ENCODE results near the gene OR2J2.
"Not testable (repeated sequence)": the region's sequence is repeated elsewhere in the genome, so short reads cannot be mapped to it uniquely, and the experiment has no call there.

The OR2J2 gene

GRCh38 chr6:29201966-29202365, 31.3 kb downstream of the OR2J2 start:
- TF ChIP-seq CTCF (IDR thresholded peaks at IDR 0.05; ENCODE audit: borderline replicate concordance, extremely low read depth, low read length, poor library complexity, severe bottlenecking) (no peak), EZH2 (IDR thresholded peaks at IDR 0.05; ENCODE audit: borderline replicate concordance, low read depth, low read length, severe bottlenecking) (no peak)
- Histone ChIP-seq H4K20me1 (ENCODE audit: insufficient read depth, low read length) (no peaks in the 10 kb centered on the region), H3K4me2 (ENCODE audit: insufficient read depth, low read length) (no peak overlapping the region), H3K4me1 (ENCODE audit: insufficient read depth, low read length) (no peaks in the 10 kb centered on the region), H3K36me3 (ENCODE audit: insufficient read depth, low read length) (no peaks in the 10 kb centered on the region), H3K79me2 (ENCODE audit: insufficient read depth, low read length) (no peaks in the 10 kb centered on the region), H2AFZ (ENCODE audit: low read depth, low read length) (no peak overlapping the region), H3K4me3 (ENCODE audit: low read depth in 1 of 2, low read length in 2 of 2) (no peak overlapping the region), H3K9me3 (ENCODE audit: insufficient read depth, low read length, severe bottlenecking) (peaks cover 7% of the 10 kb centered on the region), H3K9ac (ENCODE audit: low read depth, low read length) (no peak overlapping the region), H3K27me3 (ENCODE audit: insufficient read depth, low read length, poor library complexity) (no peaks in the 10 kb centered on the region), H3K27ac (ENCODE audit: low read length) (no peak overlapping the region)
- DNase-seq (no peak), ATAC-seq (ENCODE audit: insufficient read depth, low read depth) (no peak)

GRCh38 chr6:29211488-29211887, 40.8 kb downstream of the OR2J2 start:
- H4K20me1 ChIP-seq (ENCODE audit: insufficient read depth, low read length): no peaks in the 10 kb centered on the region
- H3K4me2 ChIP-seq (ENCODE audit: insufficient read depth, low read length): no peak overlapping the region
- H3K9me3 ChIP-seq (ENCODE audit: insufficient read depth, low read length, severe bottlenecking): no peaks in the 10 kb centered on the region
- TF ChIP-seq CTCF (IDR thresholded peaks at IDR 0.05; ENCODE audit: borderline replicate concordance, extremely low read depth, low read length, poor library complexity, severe bottlenecking) (no peak), EZH2 (IDR thresholded peaks at IDR 0.05; ENCODE audit: borderline replicate concordance, low read depth, low read length, severe bottlenecking) (no peak)
- H3K4me1 ChIP-seq (ENCODE audit: insufficient read depth, low read length): no peaks in the 10 kb centered on the region
- H2AFZ ChIP-seq (ENCODE audit: low read depth, low read length): no peak overlapping the region
- no peaks in the 10 kb centered on the region for H3K36me3 ChIP-seq (ENCODE audit: insufficient read depth, low read length)
- no peaks in the 10 kb centered on the region for H3K79me2 ChIP-seq (ENCODE audit: insufficient read depth, low read length)
- H3K27ac ChIP-seq (ENCODE audit: low read length): no peak overlapping the region
- H3K4me3 ChIP-seq (ENCODE audit: low read depth in 1 of 2, low read length in 2 of 2): no peak overlapping the region
- no peak for DNase-seq
- no peak overlapping the region for H3K9ac ChIP-seq (ENCODE audit: low read depth, low read length)
- peaks cover 4% of the 10 kb centered on the region for H3K27me3 ChIP-seq (ENCODE audit: insufficient read depth, low read length, poor library complexity)
- no peak for ATAC-seq (ENCODE audit: insufficient read depth, low read depth)

- H3K36me3 ChIP-seq (ENCODE audit: insufficient read depth, low read length): no peaks in the 10 kb centered on the region
- TF ChIP-seq EZH2 (IDR thresholded peaks at IDR 0.05; ENCODE audit: borderline replicate concordance, low read depth, low read length, severe bottlenecking) (no peak), CTCF (IDR thresholded peaks at IDR 0.05; ENCODE audit: borderline replicate concordance, extremely low read depth, low read length, poor library complexity, severe bottlenecking) (no peak)
These were observed 45.8 kb downstream of the OR2J2 start for GRCh38 chr6:29216528-29216927.

DNA sequence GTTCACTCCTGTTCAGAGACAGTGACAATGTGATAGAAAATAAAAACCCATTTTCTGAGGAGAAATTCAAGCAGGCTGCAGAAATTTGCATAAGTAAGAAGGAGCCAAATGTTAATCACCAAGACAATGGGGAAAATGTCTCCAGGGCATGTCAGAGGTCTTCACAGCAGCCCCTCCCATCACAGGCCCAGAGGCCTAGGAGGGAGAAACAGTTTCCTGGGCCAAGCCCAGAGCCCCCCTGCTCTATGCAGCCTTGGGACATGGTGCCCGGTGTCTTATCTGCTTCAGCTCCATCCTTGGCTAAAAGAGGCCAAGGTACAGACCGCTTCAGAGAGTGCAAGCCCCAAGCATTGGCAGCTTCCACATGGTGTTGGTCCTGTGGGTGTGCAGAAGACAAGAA, 46.5 kb downstream of the OR2J2 start:
- not testable (repeated sequence) for H3K4me2 ChIP-seq (ENCODE audit: insufficient read depth, low read length); H4K20me1 ChIP-seq (ENCODE audit: insufficient read depth, low read length); H3K9me3 ChIP-seq (ENCODE audit: insufficient read depth, low read length, severe bottlenecking); H3K27me3 ChIP-seq (ENCODE audit: insufficient read depth, low read length, poor library complexity); H2AFZ ChIP-seq (ENCODE audit: low read depth, low read length); H3K4me1 ChIP-seq (ENCODE audit: insufficient read depth, low read length); H3K4me3 ChIP-seq (ENCODE audit: low read depth in 1 of 2, low read length in 2 of 2); H3K9ac ChIP-seq (ENCODE audit: low read depth, low read length); H3K36me3 ChIP-seq (ENCODE audit: insufficient read depth, low read length); ATAC-seq (ENCODE audit: insufficient read depth, low read depth); DNase-seq; H3K27ac ChIP-seq (ENCODE audit: low read length); H3K79me2 ChIP-seq (ENCODE audit: insufficient read depth, low read length)

More at GRCh38 chr6:29216528-29216927, 45.8 kb downstream of the OR2J2 start:
- H3K9me3 ChIP-seq (ENCODE audit: insufficient read depth, low read length, severe bottlenecking): no peaks in the 10 kb centered on the region
- no peak overlapping the region for H3K9ac ChIP-seq (ENCODE audit: low read depth, low read length)
- no peak overlapping the region for H2AFZ ChIP-seq (ENCODE audit: low read depth, low read length)
- H4K20me1 ChIP-seq (ENCODE audit: insufficient read depth, low read length): no peaks in the 10 kb centered on the region
- H3K79me2 ChIP-seq (ENCODE audit: insufficient read depth, low read length): no peaks in the 10 kb centered on the region
- H3K4me3 ChIP-seq (ENCODE audit: low read depth in 1 of 2, low read length in 2 of 2): no peak overlapping the region
- peaks cover 4% of the 10 kb centered on the region for H3K27me3 ChIP-seq (ENCODE audit: insufficient read depth, low read length, poor library complexity)
- no peak overlapping the region for H3K4me2 ChIP-seq (ENCODE audit: insufficient read depth, low read length)
- no peaks in the 10 kb centered on the region for H3K4me1 ChIP-seq (ENCODE audit: insufficient read depth, low read length)
- H3K27ac ChIP-seq (ENCODE audit: low read length): no peak overlapping the region
- DNase-seq: no peak
- no peak for ATAC-seq (ENCODE audit: insufficient read depth, low read depth)

- H3K4me3 ChIP-seq (ENCODE audit: low read depth in 1 of 2, low read length in 2 of 2); H3K36me3 ChIP-seq (ENCODE audit: insufficient read depth, low read length); H3K27me3 ChIP-seq (ENCODE audit: insufficient read depth, low read length, poor library complexity); H3K4me1 ChIP-seq (ENCODE audit: insufficient read depth, low read length); H3K27ac ChIP-seq (ENCODE audit: low read length); H2AFZ ChIP-seq (ENCODE audit: low read depth, low read length); H3K79me2 ChIP-seq (ENCODE audit: insufficient read depth, low read length); DNase-seq; H3K9me3 ChIP-seq (ENCODE audit: insufficient read depth, low read length, severe bottlenecking); H3K9ac ChIP-seq (ENCODE audit: low read depth, low read length); ATAC-seq (ENCODE audit: insufficient read depth, low read depth); H4K20me1 ChIP-seq (ENCODE audit: insufficient read depth, low read length); H3K4me2 ChIP-seq (ENCODE audit: insufficient read depth, low read length): not testable (repeated sequence)
These were observed 47.3 kb downstream of the OR2J2 start for GRCh38 chr6:29218056-29218455.

Measured in DND-41 (cell line).